Duodenal mucosa (tissue), 2 donors: Measurements from ENCODE around the gene CLDN16.

Source experiments
- H3K27ac ChIP-seq: one replicate; pipeline ENCODE4 v1.7.0; 2013; ENCODE audit warnings: low read depth, low read length
- H3K27me3 ChIP-seq, 2 donors: one replicate each; pipeline ENCODE4 v1.7.0; 2013; ENCODE audit warnings: low read length in 2 of 2, control low read depth in 1 of 2; ENCODE audit not compliant: insufficient read depth in 2 of 2, control insufficient read depth in 1 of 2
- H3K36me3 ChIP-seq, 2 donors: one replicate each; pipeline ENCODE4 v1.7.0; 2013; ENCODE audit warnings: low read length in 2 of 2, control low read depth in 1 of 2; ENCODE audit not compliant: insufficient read depth in 2 of 2, control insufficient read depth in 1 of 2
- H3K4me1 ChIP-seq, 2 donors: one replicate each; pipeline ENCODE4 v1.7.0; 2013; ENCODE audit warnings: low read length in 2 of 2, control low read depth in 1 of 2; ENCODE audit not compliant: insufficient read depth in 2 of 2, control insufficient read depth in 1 of 2
- H3K4me3 ChIP-seq, 2 donors: one replicate each; pipeline ENCODE4 v1.7.0; 2013; ENCODE audit warnings: low read length in 2 of 2, low read depth in 1 of 2
- H3K9ac ChIP-seq, 2 donors: one replicate each; pipeline ENCODE4 v1.7.0; 2013; ENCODE audit warnings: low read length in 2 of 2, low read depth in 1 of 2
- H3K9me3 ChIP-seq, 2 donors: one replicate each; pipeline ENCODE4 v1.7.0; 2013; ENCODE audit warnings: low read length in 2 of 2, control low read depth in 1 of 2; ENCODE audit not compliant: control insufficient read depth in 1 of 2

CLDN16 gene

GRCh38 chr3:190433626-190434025 is 45.7 kb downstream of the CLDN16 start:
- Histone ChIP-seq H3K4me1 (no peaks in the 10 kb centered on the region), H3K9me3 (no peaks in the 10 kb centered on the region), H3K4me3 (no peak overlapping the region), H3K36me3 (no peaks in the 10 kb centered on the region), H3K27me3 (no peaks in the 10 kb centered on the region), H3K27ac (no peak overlapping the region), H3K9ac (no peak overlapping the region)

DNA sequence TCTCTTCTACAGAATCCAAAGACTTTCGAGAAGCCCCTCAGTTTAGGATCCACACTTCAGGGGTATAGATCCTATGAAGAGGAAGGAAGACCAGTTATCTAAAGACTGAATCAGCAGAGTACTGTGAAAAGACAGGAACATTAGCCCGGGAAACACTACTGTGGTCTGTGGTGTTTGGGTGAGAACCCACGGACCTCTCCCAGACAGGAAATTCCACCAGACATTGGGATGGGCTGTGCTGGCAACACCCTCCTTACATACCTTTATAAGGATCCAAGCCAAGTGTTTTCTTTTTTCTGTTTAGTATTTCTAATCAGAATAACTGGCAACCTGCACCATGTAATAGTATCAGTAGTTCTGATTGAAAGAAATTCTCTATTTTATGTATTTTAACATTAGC is 47.7 kb downstream of the CLDN16 start:
- H3K9me3 ChIP-seq: no peaks in the 10 kb centered on the region
- H3K4me1 ChIP-seq: no peaks in the 10 kb centered on the region
- no peak overlapping the region for H3K9ac ChIP-seq
- no peak overlapping the region for H3K27ac ChIP-seq
- no peaks in the 10 kb centered on the region for H3K36me3 ChIP-seq
- no peak overlapping the region for H3K4me3 ChIP-seq
- no peaks in the 10 kb centered on the region for H3K27me3 ChIP-seq

GRCh38 chr3:190436331-190436730 is 48.4 kb downstream of the CLDN16 start:
- H3K27ac ChIP-seq: no peak overlapping the region
- H3K9me3 ChIP-seq: no peaks in the 10 kb centered on the region
- no peak overlapping the region for H3K9ac ChIP-seq
- H3K27me3 ChIP-seq: no peaks in the 10 kb centered on the region
- no peak overlapping the region for H3K4me3 ChIP-seq
- H3K4me1 ChIP-seq: no peaks in the 10 kb centered on the region
- H3K36me3 ChIP-seq: no peaks in the 10 kb centered on the region

GRCh38 chr3:190442240-190442639 is 54.3 kb downstream of the CLDN16 start:
- Histone ChIP-seq H3K27me3 (no peaks in the 10 kb centered on the region), H3K4me3 (no peak overlapping the region), H3K9ac (no peak overlapping the region), H3K27ac (no peak overlapping the region), H3K4me1 (no peaks in the 10 kb centered on the region), H3K36me3 (no peaks in the 10 kb centered on the region), H3K9me3 (no peaks in the 10 kb centered on the region)

- Histone ChIP-seq H3K9ac (no peak overlapping the region), H3K4me1 (no peaks in the 10 kb centered on the region), H3K27me3 (no peaks in the 10 kb centered on the region), H3K36me3 (no peaks in the 10 kb centered on the region), H3K4me3 (no peak overlapping the region), H3K27ac (no peak overlapping the region), H3K9me3 (no peaks in the 10 kb centered on the region)
Measured at GRCh38 chr3:190443257-190443656, 55.3 kb downstream of the CLDN16 start.

DNA sequence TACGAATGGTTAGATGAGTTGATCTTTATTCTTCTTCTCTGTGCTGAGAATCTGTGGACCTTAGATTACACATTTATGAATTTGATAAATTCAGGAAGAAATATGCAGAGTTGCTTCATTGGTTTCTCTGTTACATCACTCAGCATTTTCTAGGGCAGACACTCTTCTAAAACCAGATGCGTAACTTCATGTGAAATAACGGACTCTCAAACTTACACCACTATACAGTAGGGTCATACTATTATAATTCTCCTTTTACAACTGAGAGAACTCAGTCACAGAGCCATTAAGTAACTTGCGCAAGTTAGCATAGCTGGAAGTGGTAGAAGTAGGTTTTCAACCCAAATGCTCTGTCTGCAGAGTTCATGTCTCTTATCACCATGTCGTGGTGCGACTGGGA is 56.0 kb downstream of the CLDN16 start:
- Histone ChIP-seq H3K36me3 (no peaks in the 10 kb centered on the region), H3K27ac (no peak overlapping the region), H3K9ac (no peak overlapping the region), H3K9me3 (no peaks in the 10 kb centered on the region), H3K4me3 (no peak overlapping the region), H3K27me3 (no peaks in the 10 kb centered on the region), H3K4me1 (no peaks in the 10 kb centered on the region)

DNA sequence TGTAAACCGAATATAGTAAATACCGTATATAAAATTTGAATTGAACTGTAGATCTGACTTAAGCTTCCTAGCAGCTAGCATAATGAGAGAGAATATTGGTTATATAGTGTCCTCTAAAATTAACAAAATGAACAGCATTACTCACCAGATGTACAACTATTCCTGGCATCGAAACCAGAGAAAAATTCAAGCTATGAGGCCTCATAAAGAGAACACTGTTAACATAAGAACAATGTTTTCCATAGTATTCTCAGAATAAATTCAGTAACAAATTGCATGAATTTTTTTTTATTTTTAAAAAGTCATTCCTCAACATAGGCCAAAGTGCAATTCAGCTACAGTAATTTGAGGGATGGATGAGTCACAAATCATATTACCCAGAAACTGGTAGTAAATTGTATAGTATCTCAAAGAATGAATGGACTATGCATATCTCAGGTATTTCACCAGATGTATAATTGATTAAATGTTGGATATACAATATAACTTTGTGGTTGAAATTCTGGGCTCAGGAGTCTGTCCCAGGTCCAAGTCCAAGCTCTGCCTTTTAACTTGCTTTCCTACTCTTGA is 56.7 kb downstream of the CLDN16 start:
- Histone ChIP-seq H3K36me3 (no peaks in the 10 kb centered on the region), H3K4me1 (no peaks in the 10 kb centered on the region), H3K4me3 (no peak overlapping the region)

GRCh38 chr3:190446573-190447279 is 58.8 kb downstream of the CLDN16 start:
- no peak overlapping the region for H3K9ac ChIP-seq
- H3K36me3 ChIP-seq: no peaks in the 10 kb centered on the region
- H3K9me3 ChIP-seq: no peaks in the 10 kb centered on the region
- no peak overlapping the region for H3K4me3 ChIP-seq
- no peaks in the 10 kb centered on the region for H3K27me3 ChIP-seq
- H3K27ac ChIP-seq: no peak overlapping the region
- no peaks in the 10 kb centered on the region for H3K4me1 ChIP-seq

More for the DNA sequence above, 56.7 kb downstream of the CLDN16 start:
- Histone ChIP-seq H3K27ac (no peak overlapping the region), H3K9ac (no peak overlapping the region), H3K27me3 (no peaks in the 10 kb centered on the region), H3K9me3 (no peaks in the 10 kb centered on the region)

- Histone ChIP-seq H3K4me1 (no peaks in the 10 kb centered on the region), H3K9ac (no peak overlapping the region), H3K27me3 (no peaks in the 10 kb centered on the region), H3K4me3 (no peak overlapping the region), H3K9me3 (no peaks in the 10 kb centered on the region), H3K36me3 (no peaks in the 10 kb centered on the region), H3K27ac (no peak overlapping the region)
Measured at GRCh38 chr3:190448256-190448655, 60.3 kb downstream of the CLDN16 start.

GRCh38 chr3:190449801-190450200 is 61.8 kb downstream of the CLDN16 start, which contains the start of gene TMEM207:
TMEM207 (minus strand) TSS chr3:190449901; CDS start chr3:190449809, 92 bp downstream.
- H3K9ac ChIP-seq: no peak within 1 kb of the TSS
- H3K9me3 ChIP-seq: no peaks in the 10 kb centered on the region
- H3K4me1 ChIP-seq: no peaks in the 10 kb centered on the region
- H3K27me3 ChIP-seq: no peaks in the 10 kb centered on the region
- no peak within 1 kb of the TSS for H3K4me3 ChIP-seq
- H3K36me3 ChIP-seq: no peaks in the 10 kb centered on the region
- H3K27ac ChIP-seq: no peak within 1 kb of the TSS
